ENCODE data around the gene CELSR1.
A peak's percentile ranks its signal among the peaks of the same experiment; 100 is the strongest.

The CELSR1 gene

DNA sequence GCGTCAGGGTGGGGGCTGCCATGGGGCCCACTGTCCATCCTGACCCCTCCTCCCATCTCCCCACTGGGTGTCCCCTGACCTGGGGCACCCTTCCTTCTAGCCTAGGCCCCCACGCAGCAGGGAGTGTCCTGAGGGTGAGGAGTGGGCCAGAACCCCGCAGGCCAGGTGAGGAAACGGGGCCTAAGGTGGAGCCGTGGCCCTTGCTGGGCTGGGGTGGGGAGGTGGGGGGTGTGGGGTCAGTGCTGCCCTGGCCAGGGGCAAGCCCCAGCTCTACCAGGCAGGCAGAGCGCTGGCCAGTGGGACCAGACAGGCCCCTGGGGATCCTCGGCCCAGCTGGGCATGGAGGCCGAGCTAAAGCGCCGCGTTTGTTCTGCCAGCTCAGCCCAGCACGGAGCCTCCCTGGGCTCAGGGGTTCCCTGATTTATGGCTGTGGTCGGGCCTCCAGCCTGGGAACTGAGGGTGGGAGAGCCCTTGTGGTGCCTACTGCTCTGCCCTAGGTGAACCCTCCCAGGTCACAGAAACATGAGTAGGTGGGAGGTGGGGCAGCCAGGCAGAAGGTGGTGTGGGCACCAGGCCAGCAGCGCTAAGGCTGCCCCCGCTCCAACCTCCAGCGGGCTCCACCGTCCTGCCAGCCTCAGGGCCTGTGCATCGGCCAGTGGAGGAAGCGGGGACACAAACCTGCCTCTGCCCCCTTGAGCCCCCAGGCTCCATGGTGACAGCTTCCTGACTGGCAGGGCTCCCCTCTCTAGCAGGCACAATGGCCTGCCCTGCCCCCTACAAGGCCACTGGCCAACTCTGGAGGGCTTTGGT is 179.5 kb downstream of the CELSR1 start:
- no peak for DNase-seq

- no peak for DNase-seq
Measured at GRCh38 chr22:46356496-46357480, 180.6 kb downstream of the CELSR1 start.

- no peak for DNase-seq
Measured at GRCh38 chr22:46355996-46356471, 181.4 kb downstream of the CELSR1 start.

- DNase-seq, result peak; percentile 58
Measured at GRCh38 chr22:46355369-46355995, 181.9 kb downstream of the CELSR1 start.

DNA sequence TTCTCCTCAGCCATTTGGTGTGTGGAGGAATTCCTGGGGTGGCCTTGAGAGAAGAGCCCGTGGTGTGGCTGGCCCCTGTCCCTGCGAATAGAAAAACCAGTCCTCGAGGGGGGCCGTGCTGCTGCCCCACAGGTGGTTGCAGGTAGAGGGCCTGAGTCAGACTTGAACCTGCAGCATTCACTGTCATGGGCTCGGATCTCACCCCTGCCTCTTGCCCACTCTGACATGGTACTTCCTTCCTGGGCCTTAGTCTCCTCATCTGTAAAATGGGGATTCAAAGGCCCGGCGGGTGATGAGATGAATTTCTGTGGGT is 182.5 kb downstream of the CELSR1 start:
- no peak for DNase-seq

GRCh38 chr22:46354176-46354992 is 183.0 kb downstream of the CELSR1 start:
- no peak for DNase-seq

DNA sequence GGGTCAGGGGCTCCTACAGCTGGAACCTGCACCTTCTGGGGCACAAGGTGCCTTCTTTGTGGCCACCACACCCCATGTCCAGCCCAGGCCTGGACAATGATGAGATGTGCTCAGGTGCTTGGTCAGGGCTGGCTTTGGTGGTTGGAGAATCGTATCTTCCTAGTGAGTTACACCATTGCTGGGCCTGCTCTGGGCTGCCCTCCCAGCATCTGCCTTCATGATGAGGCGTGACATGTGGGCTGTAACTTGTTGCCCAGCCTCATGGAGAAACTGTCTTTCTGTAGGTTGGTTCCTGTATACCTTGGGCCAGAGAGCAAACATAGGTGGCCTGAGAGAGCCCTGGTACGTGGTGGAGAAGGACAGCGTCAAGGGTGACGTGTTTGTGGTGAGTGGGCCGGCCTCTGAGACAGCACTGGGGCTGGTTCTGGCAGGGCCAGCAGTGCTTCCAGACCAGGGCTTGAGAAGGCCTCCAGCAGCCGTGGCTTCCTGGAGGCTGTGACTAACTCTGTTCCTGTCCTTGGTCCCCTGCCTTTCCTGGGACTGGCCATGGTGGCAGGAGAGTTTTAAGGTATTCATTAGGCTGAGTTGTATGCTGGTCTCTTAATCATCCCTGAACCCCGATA is 183.8 kb downstream of the CELSR1 start:
- no peak for DNase-seq

DNA sequence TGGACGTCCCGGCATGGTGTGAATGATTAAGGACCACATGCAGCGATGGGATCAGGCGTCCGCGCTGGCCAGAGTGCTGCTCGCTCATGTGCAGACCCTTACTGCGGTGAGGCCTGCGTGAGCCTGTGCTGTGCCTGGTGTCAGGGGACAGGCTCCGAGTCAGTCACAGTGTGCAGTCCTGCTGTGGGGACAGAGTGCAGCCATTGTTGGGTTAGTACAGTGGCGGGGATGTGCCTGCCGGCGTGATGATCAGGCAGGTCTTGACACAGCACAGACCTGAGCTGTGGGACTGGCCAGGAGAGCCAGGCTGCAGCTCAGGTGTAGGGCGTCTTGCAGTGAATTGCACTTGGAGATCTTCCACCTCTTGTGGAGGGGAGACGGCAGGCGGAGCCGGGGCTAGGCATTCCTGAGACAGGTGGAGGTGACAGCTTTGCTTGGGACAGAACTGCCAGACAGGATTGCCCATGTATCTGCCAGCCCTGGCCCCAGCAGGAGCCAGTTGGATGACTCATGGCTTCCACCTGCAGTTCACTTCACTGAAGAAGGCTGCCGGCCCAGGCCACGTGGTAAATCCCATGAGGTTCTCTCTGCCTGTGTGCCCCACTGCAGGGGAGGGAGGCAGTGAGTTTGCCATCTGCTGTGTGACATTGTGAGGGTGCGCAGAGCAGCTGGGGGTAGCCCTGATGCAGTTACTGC is 184.6 kb downstream of the CELSR1 start:
- no peak for DNase-seq

GRCh38 chr22:46352276-46352675 is 185.1 kb downstream of the CELSR1 start:
- no peak for DNase-seq

- DNase-seq, result no peak
Measured at GRCh38 chr22:46351767-46352166, 185.7 kb downstream of the CELSR1 start.

GRCh38 chr22:46351131-46351735 is 186.2 kb downstream of the CELSR1 start:
- no peak for DNase-seq

DNA sequence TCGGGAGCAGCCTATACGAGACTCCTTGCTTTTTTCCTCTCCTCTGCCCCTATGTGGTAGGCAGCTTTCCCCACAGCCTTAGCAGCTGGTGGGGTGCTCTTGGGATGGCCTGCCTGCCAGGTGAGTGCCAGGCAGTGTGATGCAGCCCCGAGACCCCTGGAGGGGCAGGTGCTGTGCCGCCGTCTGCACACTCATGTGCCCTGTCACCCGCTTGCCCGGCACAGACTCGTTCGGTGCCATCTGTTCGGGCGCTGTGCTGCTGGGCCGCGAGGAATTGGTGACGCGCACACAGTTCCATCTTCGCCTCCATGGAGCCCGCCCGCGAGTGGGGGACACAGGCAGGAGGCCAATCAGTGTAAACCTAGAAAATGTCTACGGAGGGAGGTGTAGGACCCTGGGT is 186.8 kb downstream of the CELSR1 start:
- DNase-seq, result no peak

DNA sequence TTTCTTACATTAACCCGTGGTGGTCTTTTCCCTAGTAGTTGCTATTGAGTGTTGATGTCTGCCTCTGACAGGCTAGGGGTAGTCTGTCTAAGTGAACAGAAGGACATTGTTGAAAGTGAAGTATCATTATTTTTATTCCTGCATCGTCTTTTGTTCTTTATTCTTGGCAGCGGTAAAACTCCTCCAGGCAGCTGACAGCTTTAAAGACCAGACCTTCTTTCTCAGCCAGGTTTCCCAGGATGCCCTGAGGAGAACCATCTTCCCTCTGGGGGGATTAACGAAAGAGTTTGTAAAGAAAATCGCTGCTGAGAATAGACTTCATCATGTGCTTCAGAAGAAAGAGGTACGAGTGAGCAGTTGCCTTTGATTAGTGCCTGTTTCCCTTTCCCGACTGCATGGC is 187.3 kb downstream of the CELSR1 start:
- DNase-seq, result no peak

- DNase-seq, result no peak
Measured at GRCh38 chr22:46349681-46350080, 187.7 kb downstream of the CELSR1 start.

GRCh38 chr22:46349238-46349637 is 188.2 kb downstream of the CELSR1 start:
- no peak for DNase-seq

- no peak for DNase-seq
Measured at GRCh38 chr22:46348099-46348695, 189.2 kb downstream of the CELSR1 start.

- no peak for DNase-seq
Measured at GRCh38 chr22:46347646-46348045, 189.8 kb downstream of the CELSR1 start.

DNA sequence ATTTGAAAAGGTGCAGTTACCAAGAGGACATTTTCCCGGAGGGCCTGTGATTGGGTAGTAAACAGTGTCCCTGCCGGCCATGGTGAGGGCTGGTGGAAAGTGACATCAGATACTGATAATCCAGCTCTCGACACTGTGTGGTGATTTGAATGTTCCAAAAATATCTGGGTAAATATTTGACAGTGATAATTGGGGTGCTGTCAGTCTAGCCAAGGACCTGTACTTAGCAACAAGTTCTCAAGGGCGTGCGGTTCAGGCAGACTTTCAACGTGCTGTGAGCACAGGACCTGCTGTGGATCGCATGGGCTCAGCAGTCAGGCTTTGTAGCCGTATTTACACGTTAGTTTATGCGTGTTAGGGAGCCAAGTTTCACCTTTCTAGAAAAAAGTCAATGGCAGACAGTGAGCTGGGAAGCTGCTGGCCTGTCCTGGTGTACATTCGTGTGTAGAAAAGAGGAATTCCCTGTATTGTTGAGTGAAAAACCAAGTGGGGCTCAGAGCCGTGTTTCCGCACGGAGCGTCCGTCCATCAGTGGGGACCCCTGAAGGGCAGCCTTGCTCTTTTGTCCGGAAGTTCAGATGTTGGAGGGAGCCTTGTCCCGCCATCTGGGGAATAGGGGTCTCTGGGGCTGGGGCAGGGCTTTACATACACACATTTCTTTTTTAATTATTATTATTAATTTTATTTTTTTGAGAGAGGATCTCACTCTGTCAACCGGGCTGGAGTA is 190.6 kb downstream of the CELSR1 start:
- DNase-seq, result no peak

DNA sequence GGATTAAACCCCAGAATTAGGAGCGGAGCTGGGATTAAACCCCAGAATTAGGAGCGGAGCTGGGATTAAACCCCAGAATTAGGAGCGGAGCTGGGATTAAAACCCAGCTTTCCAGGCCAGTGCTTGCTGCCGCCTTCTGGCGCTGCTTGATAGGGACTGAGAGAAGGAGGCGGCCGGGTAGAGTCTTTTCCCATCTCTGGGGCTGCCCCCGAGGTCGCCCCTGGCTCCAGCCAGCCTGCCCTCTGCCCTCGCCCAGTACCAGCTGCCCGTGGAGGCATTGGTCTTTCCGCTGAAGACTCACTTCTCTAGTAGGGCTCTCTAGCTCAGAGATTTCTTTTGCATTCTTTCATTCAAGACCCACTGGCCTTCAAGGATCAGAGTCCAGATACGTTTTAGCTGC is 196.7 kb downstream of the CELSR1 start:
- no peak for DNase-seq

DNA sequence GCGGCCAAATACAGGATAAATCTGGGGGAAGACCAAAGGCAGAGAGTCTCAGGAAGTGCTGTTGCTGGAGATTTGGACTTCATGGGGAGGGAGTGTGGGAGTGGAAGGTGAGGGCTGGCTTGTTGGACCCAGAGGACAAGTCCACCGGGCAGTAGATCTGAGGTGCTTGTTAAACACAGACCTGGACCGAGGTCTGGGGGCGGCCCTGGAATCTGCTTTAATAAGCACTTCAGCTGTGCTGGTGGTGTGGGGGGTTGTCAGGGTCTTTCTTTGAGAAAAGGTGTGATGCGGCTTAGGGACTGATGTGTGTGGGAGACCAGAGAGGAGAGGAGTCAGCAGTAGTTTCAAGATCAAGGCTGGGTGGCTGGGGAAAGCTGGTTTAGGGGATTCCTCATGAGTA is 197.5 kb downstream of the CELSR1 start:
- DNase-seq, result no peak

All from CD4-positive, alpha-beta T cell treated with Interleukin-6 for 4 hours (primary cell).